ENCODE data around the gene COMMD7. TPM values are rescaled to one million over a fixed set of nuclear protein-coding genes. Genes with fewer than 3 reads are reported as not detected.

Gene COMMD7
- total RNA-seq, 1 donor: 49.3 TPM

DNA sequence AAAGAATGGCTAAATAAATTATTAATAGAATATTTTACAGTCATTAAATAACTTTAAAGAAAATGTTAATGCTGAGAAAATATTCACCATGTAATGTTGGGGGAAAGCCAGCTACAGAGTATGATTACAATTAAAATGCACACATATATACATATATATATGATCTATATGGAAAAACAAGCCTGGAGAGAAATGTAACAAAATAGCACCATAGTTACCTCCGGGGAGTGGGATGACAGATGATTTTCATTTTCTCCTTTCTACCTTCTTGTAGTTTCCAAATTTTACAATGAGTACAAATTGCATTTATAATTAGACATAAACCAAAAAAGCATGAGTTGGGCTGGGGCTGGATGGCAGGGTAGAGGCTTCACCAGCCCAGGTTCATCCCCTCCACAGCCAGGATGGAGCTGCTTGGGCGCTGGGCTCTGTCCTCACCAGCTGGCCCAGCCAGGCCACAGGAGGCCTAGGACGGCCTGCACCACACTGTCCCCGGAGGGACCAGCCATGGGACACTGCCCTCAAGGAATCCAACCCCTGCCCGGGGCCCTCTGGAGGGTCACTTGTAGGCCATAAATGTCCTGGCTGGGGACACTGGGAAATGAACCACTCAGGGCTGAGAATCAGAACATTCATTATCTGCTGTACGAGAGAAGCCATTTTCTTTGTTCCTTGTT, 79.8 kb downstream of the COMMD7 start:
- DNase-seq (ENCODE audit: low read depth): no peak
- H3K4me3 ChIP-seq (ENCODE audit: low read depth, low read length): no peak overlapping the region
- TF ChIP-seq CTCF (IDR thresholded peaks at IDR 0.05; ENCODE audit: insufficient read depth, low read length): no peak

DNA sequence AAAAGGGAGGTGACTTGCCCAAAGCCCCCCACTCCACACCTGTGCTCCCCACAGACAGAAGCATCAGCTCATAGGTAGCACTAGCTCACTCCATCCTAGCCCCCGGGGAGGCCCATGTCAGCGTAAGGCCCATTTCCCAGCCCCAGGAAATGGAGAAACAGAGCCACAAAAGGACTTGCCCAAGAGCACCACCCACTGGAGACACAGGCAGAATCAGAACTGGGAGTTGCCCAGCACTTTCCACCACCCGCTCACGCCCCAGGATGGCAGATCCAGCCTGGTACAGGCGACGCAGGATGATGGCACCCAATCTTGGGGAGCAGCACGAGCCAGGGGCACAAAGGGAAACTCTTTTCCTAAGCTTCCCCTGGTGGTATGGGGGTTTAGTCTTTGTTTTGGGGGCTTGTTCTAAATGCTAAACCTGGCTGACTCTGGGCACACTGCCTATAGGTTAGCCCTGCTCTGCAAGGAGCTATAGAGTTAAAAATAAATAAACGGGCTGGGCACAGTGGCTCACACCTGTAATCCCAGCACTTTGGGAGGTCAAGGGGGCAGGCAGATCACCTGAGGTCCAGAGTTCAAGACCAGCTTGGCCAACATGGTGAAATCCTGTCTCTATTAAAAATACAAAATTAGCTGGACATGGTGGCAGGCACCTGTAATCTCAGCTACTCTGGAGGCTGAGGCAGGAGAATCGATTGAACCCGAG, 81.3 kb downstream of the COMMD7 start:
- no peak for TF ChIP-seq CTCF (IDR thresholded peaks at IDR 0.05; ENCODE audit: insufficient read depth, low read length)
- no peak overlapping the region for H3K4me3 ChIP-seq (ENCODE audit: low read depth, low read length)
- DNase-seq (ENCODE audit: low read depth): no peak

DNA sequence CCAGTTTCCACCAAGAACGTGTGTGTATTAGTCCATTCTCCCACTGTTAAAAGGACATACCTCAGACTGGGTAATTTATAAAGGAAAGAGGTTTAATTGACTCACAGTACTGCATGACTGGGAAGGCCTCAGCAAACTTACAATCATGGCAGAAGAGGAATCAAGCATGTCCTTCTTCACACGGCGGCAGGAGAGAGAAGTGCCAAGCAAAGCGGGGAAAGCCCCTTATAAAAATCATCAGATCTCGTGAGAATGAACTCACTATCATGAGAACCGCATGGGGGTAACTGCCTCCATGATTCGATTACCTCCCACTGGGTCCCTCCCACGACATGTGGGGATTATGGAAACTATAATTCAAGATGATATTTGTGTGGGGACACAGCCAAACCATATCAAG, 82.6 kb downstream of the COMMD7 start:
- no peak overlapping the region for H3K4me3 ChIP-seq (ENCODE audit: low read depth, low read length)
- DNase-seq (ENCODE audit: low read depth): no peak
- no peak for TF ChIP-seq CTCF (IDR thresholded peaks at IDR 0.05; ENCODE audit: insufficient read depth, low read length)

- H3K4me3 ChIP-seq (ENCODE audit: low read depth, low read length): no peak overlapping the region
- TF ChIP-seq CTCF (IDR thresholded peaks at IDR 0.05; ENCODE audit: insufficient read depth, low read length): no peak
- DNase-seq (ENCODE audit: low read depth): no peak
These were observed 86.4 kb downstream of the COMMD7 start for GRCh38 chr20:32656827-32657226.

DNA sequence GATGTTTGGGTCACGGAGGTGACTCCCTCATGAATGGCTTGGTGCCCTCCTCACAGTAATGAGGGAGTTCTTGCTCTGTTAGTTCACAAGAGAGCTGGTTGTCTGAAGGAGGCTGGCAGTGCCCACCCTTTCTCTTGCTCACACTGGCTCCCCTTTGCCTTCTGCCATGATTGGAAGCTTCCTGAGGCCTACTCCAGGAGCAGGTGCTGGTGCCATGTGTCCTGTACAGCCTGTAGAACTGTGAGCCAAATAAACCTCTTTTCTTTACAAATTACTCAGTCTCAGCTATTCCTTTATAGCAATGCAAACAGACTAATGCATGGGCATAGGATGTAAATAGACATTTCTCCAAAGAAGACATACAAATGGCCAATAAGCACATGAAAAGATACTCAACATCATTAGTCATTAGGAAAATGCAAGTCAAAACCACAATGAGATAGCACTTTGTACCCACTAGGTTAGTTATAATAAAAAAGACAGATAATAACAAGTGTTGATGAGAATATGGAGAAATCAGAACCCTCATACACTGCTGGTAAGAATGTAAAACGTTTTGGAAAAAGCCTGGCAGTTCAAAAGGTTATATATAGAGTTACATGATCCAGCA, 87.3 kb downstream of the COMMD7 start:
- no peak for DNase-seq (ENCODE audit: low read depth)
- no peak overlapping the region for H3K4me3 ChIP-seq (ENCODE audit: low read depth, low read length)
- TF ChIP-seq CTCF (IDR thresholded peaks at IDR 0.05; ENCODE audit: insufficient read depth, low read length): no peak

DNA sequence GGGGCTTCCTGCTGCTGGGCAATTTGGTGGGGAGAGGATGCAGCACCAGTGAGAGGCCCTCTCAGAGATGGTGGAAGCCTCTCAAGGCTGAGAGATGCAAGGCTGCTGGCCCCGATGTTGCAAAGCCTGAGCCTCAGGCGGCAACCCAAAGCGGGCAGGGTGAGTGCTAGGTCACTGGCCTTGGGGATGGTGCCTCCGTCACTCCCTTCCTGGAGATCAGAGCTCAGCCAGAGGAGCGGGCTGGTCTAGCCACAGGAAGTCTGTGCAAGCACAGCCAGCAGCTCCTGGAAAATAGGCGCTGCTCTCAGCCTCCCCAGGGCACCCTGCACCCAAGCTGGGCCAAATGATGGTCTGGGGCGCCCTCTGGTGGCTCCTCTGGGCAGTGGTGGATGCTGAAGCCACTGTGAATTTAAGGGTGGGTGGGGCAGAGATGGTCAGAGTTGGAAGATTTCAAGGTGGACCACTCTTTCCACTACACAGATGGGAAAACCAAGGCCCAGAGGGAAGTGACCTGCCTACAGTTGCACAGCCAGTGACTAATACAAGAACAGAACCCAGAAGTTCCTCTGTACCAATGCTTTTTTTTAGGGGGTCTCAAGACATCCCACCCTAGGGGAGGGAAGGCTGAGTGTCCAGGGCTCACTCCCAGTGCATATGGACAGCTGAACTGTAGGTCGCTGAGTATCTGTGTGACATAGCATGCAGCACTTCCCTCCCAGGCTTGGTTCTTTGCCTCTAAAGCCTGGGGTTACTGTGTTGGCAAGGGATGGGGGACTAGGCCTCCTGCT, 90.3 kb downstream of the COMMD7 start:
- H3K4me3 ChIP-seq (ENCODE audit: low read depth, low read length): no peak overlapping the region
- DNase-seq (ENCODE audit: low read depth): peak; percentile 84
- TF ChIP-seq CTCF (IDR thresholded peaks at IDR 0.05; ENCODE audit: insufficient read depth, low read length): peak; percentile 92

Other genes starting within 250 kb of the COMMD7 start
- gene NOL4L, start 158.1 kb downstream of the COMMD7 start, total RNA-seq (ENCODE audit: low replicate concordance): 4.5 and 5.8 TPM in 2 replicates
- gene C20orf203, start 69.5 kb downstream of the COMMD7 start, total RNA-seq (ENCODE audit: low replicate concordance): under 0.01 TPM in 1 of 2 replicates, not detected in the other
- gene DNMT3B, start 18.9 kb upstream of the COMMD7 start, total RNA-seq (ENCODE audit: low replicate concordance): 1.1 and 3.3 TPM in 2 replicates
- gene MAPRE1, start 76.5 kb upstream of the COMMD7 start, total RNA-seq (ENCODE audit: low replicate concordance): 66.0 and 95.6 TPM in 2 replicates
- gene EFCAB8, start 115.5 kb upstream of the COMMD7 start, total RNA-seq (ENCODE audit: low replicate concordance): not detected in 2 replicates